Keratinocyte (primary cell): ENCODE results near the gene GRIK4. TPM values are rescaled to one million over a fixed set of nuclear protein-coding genes. Genes with fewer than 3 reads are reported as not detected.

Source experiments
- DNase-seq: peaks from one replicate; pipeline ENCODE4 v3.0.0-alpha.2; 2011; ENCODE audit warnings: low read depth, missing footprints, low spot score
- FAIRE-seq: peaks from 2 replicates; lab custom pipeline; 2011; peaks lifted over from hg19 to GRCh38; lab: Jason Lieb, UNC
- H2AFZ ChIP-seq: 2 replicates; pipeline ENCODE4 v1.6.0; 2012; ENCODE audit warnings: low read length, control low read depth, inconsistent platforms; ENCODE audit not compliant: control insufficient read depth
- H3K27ac ChIP-seq: 2 replicates; pipeline ENCODE4 v1.5.1; 2011; ENCODE audit warnings: low read length; ENCODE audit not compliant: control insufficient read depth, insufficient read depth
- H3K27me3 ChIP-seq: 3 replicates; pipeline ENCODE4 v1.6.0; 2011; ENCODE audit warnings: low read length; ENCODE audit not compliant: control insufficient read depth, insufficient read depth; ENCODE audit errors: extremely low read depth
- H3K36me3 ChIP-seq, 2 experiments: 2 replicates in 1 of 2; 3 replicates in 1 of 2; pipeline ENCODE4 v1.5.1; 2011; ENCODE audit warnings: low read length in 2 of 2, mild to moderate bottlenecking in 1 of 2; ENCODE audit not compliant: control insufficient read depth in 2 of 2, insufficient read depth in 2 of 2; ENCODE audit errors: extremely low read depth in 1 of 2
- H3K4me1 ChIP-seq: 3 replicates; pipeline ENCODE4 v1.5.1; 2011; ENCODE audit warnings: low read length; ENCODE audit not compliant: control insufficient read depth, insufficient read depth; ENCODE audit errors: extremely low read depth
- H3K4me2 ChIP-seq: 3 replicates; pipeline ENCODE4 v1.6.0; 2011; ENCODE audit warnings: low read depth, low read length; ENCODE audit not compliant: control insufficient read depth, insufficient read depth; ENCODE audit errors: extremely low read depth
- H3K4me3 ChIP-seq, 3 experiments: fragments of 200-600 bp in 1 of 3; sonication (generic) in 1 of 3; 2 replicates in 2 of 3; 3 replicates in 1 of 3; pipeline ENCODE4 v1.5.1; 2011 to 2016; ENCODE audit warnings: low read length in 3 of 3, mild to moderate bottlenecking in 3 of 3, control low read depth in 2 of 3, inconsistent platforms in 1 of 3, low read depth in 1 of 3, mixed read lengths in 1 of 3, mixed run types in 1 of 3, moderate library complexity in 1 of 3; ENCODE audit not compliant: control insufficient read depth in 2 of 3, insufficient read depth in 2 of 3; ENCODE audit errors: extremely low read depth in 1 of 3
- H3K79me2 ChIP-seq: 2 replicates; pipeline ENCODE4 v1.6.0; 2012; ENCODE audit warnings: low read length; ENCODE audit not compliant: control insufficient read depth, insufficient read depth
- H3K9ac ChIP-seq: 3 replicates; pipeline ENCODE4 v1.6.0; 2011; ENCODE audit warnings: low read length; ENCODE audit not compliant: control insufficient read depth, insufficient read depth; ENCODE audit errors: extremely low read depth
- H3K9me1 ChIP-seq: 3 replicates; pipeline ENCODE4 v1.6.0; 2011; ENCODE audit warnings: low read length; ENCODE audit not compliant: control insufficient read depth, insufficient read depth; ENCODE audit errors: extremely low read depth
- H3K9me3 ChIP-seq: 2 replicates; pipeline ENCODE4 v1.5.1; 2012; ENCODE audit warnings: low read depth, low read length; ENCODE audit not compliant: control insufficient read depth
- H4K20me1 ChIP-seq: 3 replicates; pipeline ENCODE4 v1.6.0; 2011; ENCODE audit warnings: low read length; ENCODE audit not compliant: control insufficient read depth, insufficient read depth; ENCODE audit errors: extremely low read depth
- EZH2 ChIP-seq: IDR thresholded peaks from one replicate; pipeline ENCODE4 v1.6.1; 2012; ENCODE audit warnings: inconsistent platforms, mild to moderate bottlenecking, low read length, moderate library complexity
- dilution Hi-C: fragments of 300-500 bp; cut with MboI; formaldehyde crosslinking; loops from one replicate; pipeline ENCODE4 v1.7.0; 2020; ENCODE audit warnings: low sequenced_read_pairs; ENCODE audit not compliant: extremely low pct_ligation_motif_present
- polyA plus RNA-seq, 5 experiments: library from polyadenylated mRNA; depleted of rRNA in 3 of 5; stranded (reverse) in 3 of 5; stranded (forward) in 1 of 5; unstranded in 1 of 5; fragments of >200 nt; gene quantifications; 1 replicate in 1 of 5; 2 replicates in 3 of 5; 3 replicates in 1 of 5; pipeline versions ENCODE4 v1.2.1 to v1.2.3, GENCODE V29; 2011 to 2012; ENCODE audit warnings: missing spikeins in 2 of 5, low read depth in 1 of 5, low replicate concordance in 1 of 5
- TF ChIP-seq, protein P1 (sequence below), 3 experiments: IDR thresholded peaks in 1 of 3; conservative IDR thresholded peaks in 1 of 3; optimal IDR thresholded peaks in 1 of 3; 2 replicates in 2 of 3; 3 replicates in 1 of 3; pipeline versions ENCODE3 to v1.5.1; 2011; ENCODE audit warnings: low read length in 3 of 3, mild to moderate bottlenecking in 3 of 3, moderate library complexity in 2 of 3, control low read depth in 1 of 3, inconsistent platforms in 1 of 3; ENCODE audit not compliant: insufficient read depth in 2 of 3; ENCODE audit errors: extremely low read depth in 1 of 3

The GRIK4 gene
- polyA plus RNA-seq, 1 donor (not counting 4 experiments of a cell fraction or from before 2014, with no cell fraction given) = not detected

DNA sequence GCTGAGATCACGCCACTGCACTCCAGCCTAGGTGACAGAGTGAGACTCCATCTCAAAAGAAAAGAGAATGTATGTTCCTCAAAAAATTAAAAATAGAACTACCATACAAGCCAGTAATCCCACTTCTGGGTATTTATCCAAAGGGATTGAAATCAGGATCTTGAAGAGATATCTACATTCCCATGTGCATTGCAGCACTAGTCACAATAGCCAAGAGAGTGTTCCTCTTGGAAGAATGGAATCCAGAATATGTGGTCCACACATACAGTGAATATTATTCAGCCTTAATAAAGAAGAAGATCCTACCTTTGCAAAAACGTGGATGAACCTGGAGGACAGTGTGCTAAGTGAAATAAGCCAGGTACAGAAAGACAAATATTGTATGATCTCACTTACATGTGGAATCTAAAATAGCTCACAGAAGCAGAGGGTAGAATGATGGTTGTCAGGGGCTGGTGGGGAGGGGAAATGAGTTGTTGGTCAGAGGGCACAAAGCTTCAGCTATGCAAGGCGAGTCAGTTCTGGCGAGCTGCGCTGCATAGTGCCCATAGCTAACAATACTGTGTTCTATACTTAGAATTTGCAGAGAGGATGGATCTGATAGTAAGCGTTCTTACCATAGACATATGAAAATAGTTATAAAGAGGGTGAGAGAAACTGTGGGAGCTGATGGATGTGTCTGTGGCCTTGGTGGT is 32.1 kb downstream of the GRIK4 start:
- Histone ChIP-seq H4K20me1 (no peaks in the 10 kb centered on the region), H3K79me2 (no peaks in the 10 kb centered on the region), H3K9ac (no peak overlapping the region), H3K4me1 (peaks cover 8% of the 10 kb centered on the region), H3K9me1 (no peaks in the 10 kb centered on the region), H3K9me3 (no peaks in the 10 kb centered on the region), H3K4me3 (no peak overlapping the region), H3K4me2 (no peak overlapping the region), H3K36me3 (no peaks in the 10 kb centered on the region), H2AFZ (no peak overlapping the region), H3K27me3 (no peaks in the 10 kb centered on the region), H3K27ac (no peak overlapping the region)
- DNase-seq = no peak
- dilution Hi-C loops = no loop called here
- TF ChIP-seq, protein P1, sequence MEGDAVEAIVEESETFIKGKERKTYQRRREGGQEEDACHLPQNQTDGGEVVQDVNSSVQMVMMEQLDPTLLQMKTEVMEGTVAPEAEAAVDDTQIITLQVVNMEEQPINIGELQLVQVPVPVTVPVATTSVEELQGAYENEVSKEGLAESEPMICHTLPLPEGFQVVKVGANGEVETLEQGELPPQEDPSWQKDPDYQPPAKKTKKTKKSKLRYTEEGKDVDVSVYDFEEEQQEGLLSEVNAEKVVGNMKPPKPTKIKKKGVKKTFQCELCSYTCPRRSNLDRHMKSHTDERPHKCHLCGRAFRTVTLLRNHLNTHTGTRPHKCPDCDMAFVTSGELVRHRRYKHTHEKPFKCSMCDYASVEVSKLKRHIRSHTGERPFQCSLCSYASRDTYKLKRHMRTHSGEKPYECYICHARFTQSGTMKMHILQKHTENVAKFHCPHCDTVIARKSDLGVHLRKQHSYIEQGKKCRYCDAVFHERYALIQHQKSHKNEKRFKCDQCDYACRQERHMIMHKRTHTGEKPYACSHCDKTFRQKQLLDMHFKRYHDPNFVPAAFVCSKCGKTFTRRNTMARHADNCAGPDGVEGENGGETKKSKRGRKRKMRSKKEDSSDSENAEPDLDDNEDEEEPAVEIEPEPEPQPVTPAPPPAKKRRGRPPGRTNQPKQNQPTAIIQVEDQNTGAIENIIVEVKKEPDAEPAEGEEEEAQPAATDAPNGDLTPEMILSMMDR (optimal IDR thresholded peaks at IDR 0.05 in 1 of 3, IDR thresholded peaks at IDR 0.05 in 1 of 3, conservative IDR thresholded peaks at IDR 0.05 in 1 of 3; ENCODE audit: extremely low read depth in 1 of 3, insufficient read depth in 2 of 3, low read length in 3 of 3) = no peak
- no peak for TF ChIP-seq EZH2
- FAIRE-seq = no peak

- Histone ChIP-seq H3K27me3 (no peaks in the 10 kb centered on the region), H3K79me2 (no peaks in the 10 kb centered on the region), H3K9me3 (no peaks in the 10 kb centered on the region), H3K36me3 (no peaks in the 10 kb centered on the region), H3K9me1 (no peaks in the 10 kb centered on the region), H3K4me1 (peaks cover 8% of the 10 kb centered on the region), H3K9ac (no peak overlapping the region), H3K4me2 (no peak overlapping the region), H3K4me3 (no peak overlapping the region), H3K27ac (no peak overlapping the region), H4K20me1 (no peaks in the 10 kb centered on the region), H2AFZ (no peak overlapping the region)
- TF ChIP-seq, protein P1 (optimal IDR thresholded peaks at IDR 0.05 in 1 of 3, IDR thresholded peaks at IDR 0.05 in 1 of 3, conservative IDR thresholded peaks at IDR 0.05 in 1 of 3; ENCODE audit: extremely low read depth in 1 of 3, insufficient read depth in 2 of 3, low read length in 3 of 3) = no peak
- no peak for TF ChIP-seq EZH2
- no peak for DNase-seq
- dilution Hi-C loops = no loop called here
- no peak for FAIRE-seq
These were observed 34.3 kb downstream of the GRIK4 start for GRCh38 chr11:120545813-120546212.
